H9 (cell line): ENCODE measurements around the gene ITPR1. TPM values are rescaled to one million over a fixed set of nuclear protein-coding genes. Genes with fewer than 3 reads are reported as not detected.

ENCODE experiments used
- DNase-seq: peaks from one replicate; pipeline ENCODE4 v3.0.0-alpha.2; 2017
- H2AFZ ChIP-seq: one replicate; pipeline ENCODE4 v1.6.1; 2013; ENCODE audit warnings: mild to moderate bottlenecking, low read length, control low read depth, moderate library complexity
- H2AK5ac ChIP-seq: 2 replicates; pipeline ENCODE4 v1.6.1; 2013; ENCODE audit warnings: low read length, control low read depth, mixed read lengths; ENCODE audit not compliant: insufficient read length
- H2BK120ac ChIP-seq: one replicate; pipeline ENCODE4 v1.6.1; 2013; ENCODE audit warnings: low read depth, mild to moderate bottlenecking, low read length, control low read depth, inconsistent platforms; ENCODE audit not compliant: poor library complexity, severe bottlenecking
- H2BK12ac ChIP-seq: 2 replicates; pipeline ENCODE4 v1.6.1; 2013; ENCODE audit warnings: low read length, control low read depth, mixed read lengths, low read depth; ENCODE audit not compliant: insufficient read length
- H2BK15ac ChIP-seq: 2 replicates; pipeline ENCODE4 v1.6.1; 2013; ENCODE audit warnings: low read depth, low read length, control low read depth
- H2BK20ac ChIP-seq: one replicate; pipeline ENCODE4 v1.6.1; 2013; ENCODE audit warnings: low read depth, mild to moderate bottlenecking, low read length, control low read depth, inconsistent platforms; ENCODE audit not compliant: poor library complexity, severe bottlenecking
- H2BK5ac ChIP-seq: 2 replicates; pipeline ENCODE4 v1.6.1; 2013; ENCODE audit warnings: low read length, control low read depth, mixed read lengths; ENCODE audit not compliant: insufficient read length
- H3K14ac ChIP-seq: 2 replicates; pipeline ENCODE4 v1.6.1; 2013; ENCODE audit warnings: low read length, control low read depth; ENCODE audit not compliant: insufficient read depth
- H3K18ac ChIP-seq: 2 replicates; pipeline ENCODE4 v1.6.1; 2013; ENCODE audit warnings: low read depth, mild to moderate bottlenecking, mixed read lengths, low read length, control low read depth; ENCODE audit not compliant: insufficient read length
- H3K23ac ChIP-seq: 2 replicates; pipeline ENCODE4 v1.6.1; 2013; ENCODE audit warnings: low read length, control low read depth, mixed read lengths, low read depth; ENCODE audit not compliant: insufficient read length
- H3K23me2 ChIP-seq: 2 replicates; pipeline ENCODE4 v1.6.1; 2013; ENCODE audit warnings: low read depth, mild to moderate bottlenecking, mixed read lengths, low read length, control low read depth; ENCODE audit not compliant: insufficient read length, poor library complexity, severe bottlenecking
- H3K27ac ChIP-seq: 2 replicates; pipeline ENCODE4 v1.5.1; 2013; ENCODE audit warnings: low read length, control low read depth, mixed read lengths, low read depth; ENCODE audit not compliant: insufficient read length
- H3K27me3 ChIP-seq: 2 replicates; pipeline ENCODE4 v1.6.1; 2013; ENCODE audit warnings: low read length, control low read depth, inconsistent platforms; ENCODE audit not compliant: insufficient read depth
- H3K4ac ChIP-seq: 2 replicates; pipeline ENCODE4 v1.6.1; 2013; ENCODE audit warnings: low read depth, mild to moderate bottlenecking, control low read depth, inconsistent platforms, low read length, moderate library complexity
- H3K4me1 ChIP-seq: 2 replicates; pipeline ENCODE4 v1.6.1; 2013; ENCODE audit warnings: low read length, control low read depth, inconsistent platforms; ENCODE audit not compliant: insufficient read depth
- H3K4me2 ChIP-seq: 2 replicates; pipeline ENCODE4 v1.6.1; 2013; ENCODE audit warnings: low read length, control low read depth, mixed read lengths; ENCODE audit not compliant: insufficient read length, insufficient read depth
- H3K56ac ChIP-seq: 2 replicates; pipeline ENCODE4 v1.6.1; 2013; ENCODE audit warnings: low read depth, mild to moderate bottlenecking, mixed read lengths, low read length, control low read depth; ENCODE audit not compliant: insufficient read length
- H3K79me1 ChIP-seq: 2 replicates; pipeline ENCODE4 v1.6.1; 2013; ENCODE audit warnings: low read depth, mild to moderate bottlenecking, moderate library complexity, low read length, control low read depth, inconsistent platforms; ENCODE audit not compliant: insufficient read depth, poor library complexity, severe bottlenecking
- H3K79me2 ChIP-seq: 2 replicates; pipeline ENCODE4 v1.6.1; 2013; ENCODE audit warnings: low read length, control low read depth, inconsistent platforms; ENCODE audit not compliant: insufficient read depth
- H3K9ac ChIP-seq: 2 replicates; pipeline ENCODE4 v1.6.1; 2013; ENCODE audit warnings: low read length, control low read depth, mixed read lengths; ENCODE audit not compliant: insufficient read length; ENCODE audit errors: extremely low read depth
- H3K9me3 ChIP-seq: one replicate; pipeline ENCODE4 v1.6.1; 2013; ENCODE audit warnings: low read depth, low read length, inconsistent platforms; ENCODE audit not compliant: control insufficient read depth
- H3T11ph ChIP-seq: one replicate; pipeline ENCODE4 v1.6.1; 2013; ENCODE audit warnings: mild to moderate bottlenecking, low read length, control low read depth, inconsistent platforms
- H4K20me1 ChIP-seq: one replicate; pipeline ENCODE4 v1.6.1; 2013; ENCODE audit not compliant: control insufficient read depth, insufficient read length, insufficient read depth
- H4K5ac ChIP-seq: 2 replicates; pipeline ENCODE4 v1.6.1; 2013; ENCODE audit warnings: low read depth, mild to moderate bottlenecking, mixed read lengths, low read length, control low read depth; ENCODE audit not compliant: insufficient read length
- H4K8ac ChIP-seq: replicated peaks from 2 replicates; pipeline ENCODE4 v1.6.1; 2013; ENCODE audit warnings: low read length, control low read depth, mixed read lengths, low read depth; ENCODE audit not compliant: insufficient read length
- H4K91ac ChIP-seq: 2 replicates; pipeline ENCODE4 v1.6.1; 2013; ENCODE audit warnings: low read depth, mild to moderate bottlenecking, moderate library complexity, mixed read lengths, low read length, control low read depth; ENCODE audit not compliant: insufficient read length
- H3K27ac Mint-ChIP-seq, 3 experiments: 2 replicates in 2 of 3; 3 replicates in 1 of 3; pipeline ENCODE4 v1.8.0; 2020 to 2021; ENCODE audit warnings: mixed read lengths in 3 of 3, mild to moderate bottlenecking in 1 of 3, moderate library complexity in 1 of 3
- H3K27me3 Mint-ChIP-seq: 2 replicates; pipeline ENCODE4 v1.8.0; 2021; ENCODE audit warnings: low read depth, mild to moderate bottlenecking, moderate library complexity, mixed read lengths
- H3K36me3 Mint-ChIP-seq, 3 experiments: 2 replicates in 2 of 3; 3 replicates in 1 of 3; pipeline ENCODE4 v1.8.0; 2020 to 2021; ENCODE audit warnings: low read depth in 3 of 3, mixed read lengths in 3 of 3; ENCODE audit not compliant: insufficient read depth in 1 of 3
- H3K4me1 Mint-ChIP-seq, 2 experiments: 2 replicates each; pipeline ENCODE4 v1.8.0; 2020; ENCODE audit warnings: mixed read lengths in 2 of 2
- H3K4me3 Mint-ChIP-seq, 2 experiments: 2 replicates in 1 of 2; 3 replicates in 1 of 2; pipeline ENCODE4 v1.8.0; 2020 to 2021; ENCODE audit warnings: mild to moderate bottlenecking in 2 of 2, mixed read lengths in 2 of 2, moderate library complexity in 1 of 2
- H3K9me3 Mint-ChIP-seq, 2 experiments: 2 replicates in 1 of 2; 3 replicates in 1 of 2; pipeline ENCODE4 v1.8.0; 2020; ENCODE audit warnings: mild to moderate bottlenecking in 2 of 2, mixed read lengths in 2 of 2, moderate library complexity in 1 of 2
- WGBS: extraction: QIAGEN DNeasy Blood & Tissue Kit; methylation state at CpG from one replicate; pipeline ENCODE4 v1.1.7; 2013; ENCODE audit warnings: missing lambda C conversion rate, low lambda C conversion rate, mixed read lengths; ENCODE audit not compliant: insufficient read length; ENCODE audit errors: extremely low coverage; 5-methylcytosine and 5-hydroxymethylcytosine counted together
- total RNA-seq: library from RNA; stranded (reverse); gene quantifications from 2 replicates; pipeline ENCODE4 v1.2.1, GENCODE V29; 2021
- TF ChIP-seq, protein P1 (sequence below): fragments of 200-600 bp; sonication (generic); conservative IDR thresholded peaks from 3 replicates; pipeline ENCODE4 v1.8.0; 2021; ENCODE audit warnings: antibody characterized with exemption, mild to moderate bottlenecking

ITPR1 gene
- total RNA-seq, 1 experiment from 2014 or later, result 4.2 TPM

DNA sequence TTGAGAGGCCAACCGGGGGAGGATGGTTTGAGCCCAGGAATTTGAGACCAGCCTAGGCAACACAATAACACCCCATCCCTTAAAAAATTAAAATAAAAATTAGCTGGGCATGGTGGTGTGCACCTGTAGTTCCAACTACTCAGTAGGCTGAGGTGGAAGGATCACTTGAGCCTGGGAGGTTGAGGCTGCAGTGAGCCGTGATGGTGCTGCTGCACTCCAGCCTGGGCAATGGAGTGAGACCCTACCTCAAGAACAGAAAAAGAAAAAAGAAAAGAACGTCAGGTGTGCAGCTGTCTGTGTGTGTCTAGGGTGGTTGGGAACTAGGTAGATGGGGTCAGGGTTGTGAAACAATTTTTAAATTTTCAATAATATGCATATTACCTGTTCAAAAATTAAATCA, 389.9 kb downstream of the ITPR1 start:
- H3K27me3 Mint-ChIP-seq, result no peaks in the 10 kb centered on the region; the same call in 1 of the 2 replicates
- Histone ChIP-seq H2BK120ac (no peak overlapping the region), H3K79me2 (no peaks in the 10 kb centered on the region), H3K56ac (no peak overlapping the region), H3K14ac (no peak overlapping the region), H4K5ac (no peak overlapping the region), H3K27me3 (no peaks in the 10 kb centered on the region), H2BK20ac (no peak overlapping the region), H3K27ac (no peak overlapping the region), H3K18ac (no peak overlapping the region), H3K9ac (no peak overlapping the region), H4K20me1 (no peaks in the 10 kb centered on the region), H2BK12ac (no peak overlapping the region), H3K79me1 (no peaks in the 10 kb centered on the region), H4K8ac (no peak overlapping the region), H2AK5ac (no peak overlapping the region), H3K23me2 (no peaks in the 10 kb centered on the region), H3K23ac (no peak overlapping the region), H3T11ph (no peak overlapping the region), H2AFZ (no peak overlapping the region), H3K4me1 (no peaks in the 10 kb centered on the region), H3K4me2 (no peak overlapping the region), H4K91ac (no peak overlapping the region), H3K9me3 (no peaks in the 10 kb centered on the region), H2BK5ac (no peak overlapping the region), H3K4ac (no peak overlapping the region), H2BK15ac (no peak overlapping the region)
- DNase-seq, result no peak
- peaks cover 2% of the 10 kb centered on the region in 2 experiments; a peak in 1 of 4 replicates for H3K4me1 Mint-ChIP-seq
- TF ChIP-seq, protein P1, sequence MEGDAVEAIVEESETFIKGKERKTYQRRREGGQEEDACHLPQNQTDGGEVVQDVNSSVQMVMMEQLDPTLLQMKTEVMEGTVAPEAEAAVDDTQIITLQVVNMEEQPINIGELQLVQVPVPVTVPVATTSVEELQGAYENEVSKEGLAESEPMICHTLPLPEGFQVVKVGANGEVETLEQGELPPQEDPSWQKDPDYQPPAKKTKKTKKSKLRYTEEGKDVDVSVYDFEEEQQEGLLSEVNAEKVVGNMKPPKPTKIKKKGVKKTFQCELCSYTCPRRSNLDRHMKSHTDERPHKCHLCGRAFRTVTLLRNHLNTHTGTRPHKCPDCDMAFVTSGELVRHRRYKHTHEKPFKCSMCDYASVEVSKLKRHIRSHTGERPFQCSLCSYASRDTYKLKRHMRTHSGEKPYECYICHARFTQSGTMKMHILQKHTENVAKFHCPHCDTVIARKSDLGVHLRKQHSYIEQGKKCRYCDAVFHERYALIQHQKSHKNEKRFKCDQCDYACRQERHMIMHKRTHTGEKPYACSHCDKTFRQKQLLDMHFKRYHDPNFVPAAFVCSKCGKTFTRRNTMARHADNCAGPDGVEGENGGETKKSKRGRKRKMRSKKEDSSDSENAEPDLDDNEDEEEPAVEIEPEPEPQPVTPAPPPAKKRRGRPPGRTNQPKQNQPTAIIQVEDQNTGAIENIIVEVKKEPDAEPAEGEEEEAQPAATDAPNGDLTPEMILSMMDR, result no peak
- no peak overlapping the region for H3K27ac Mint-ChIP-seq
- H3K9me3 Mint-ChIP-seq, result no peaks in the 10 kb centered on the region
- no peak overlapping the region for H3K4me3 Mint-ChIP-seq
- no peaks in the 10 kb centered on the region for H3K36me3 Mint-ChIP-seq
- no CpG with 5 or more reads among the region's 3 CpGs for WGBS
